ENCODE data around the gene CUEDC1.
"Not testable (repeated sequence)": the region's sequence is repeated elsewhere in the genome, so short reads cannot be mapped to it uniquely, and the experiment has no call there.

- not testable (repeated sequence) for TF ChIP-seq MED1 (CRISPR knock-in tag; IDR thresholded peaks at IDR 0.05; ENCODE audit: borderline replicate concordance); E2F5 (CRISPR knock-in tag; IDR thresholded peaks at IDR 0.05); BDP1 (IDR thresholded peaks at IDR 0.05; ENCODE audit: insufficient read depth, insufficient read length); CTCF (IDR thresholded peaks at IDR 0.05 in 2 of 3, conservative IDR thresholded peaks at IDR 0.05 in 1 of 3; ENCODE audit: insufficient read depth in 2 of 3, low read depth in 1 of 3, low read length in 3 of 3); RCOR1 (IDR thresholded peaks at IDR 0.05; ENCODE audit: borderline replicate concordance in 1 of 2, low read depth in 2 of 2, low read length in 2 of 2); POLR2AphosphoS5 (IDR thresholded peaks at IDR 0.05; ENCODE audit: control insufficient read depth, insufficient read depth, low read depth, low read length); CBX5 (IDR thresholded peaks at IDR 0.05; ENCODE audit: borderline replicate concordance, low read depth); E2F6 (IDR thresholded peaks at IDR 0.05; ENCODE audit: borderline replicate concordance in 1 of 2, extremely low read depth in 1 of 2, insufficient read depth in 1 of 2, insufficient read length in 1 of 2, low read depth in 1 of 2, low read length in 1 of 2, poor library complexity in 1 of 2, severe bottlenecking in 1 of 2); FOXA1 (IDR thresholded peaks at IDR 0.05; ENCODE audit: borderline replicate concordance); BHLHE40 (IDR thresholded peaks at IDR 0.05; ENCODE audit: low read length); ZNF384 (IDR thresholded peaks at IDR 0.05; ENCODE audit: low read depth, low read length); MXI1 (IDR thresholded peaks at IDR 0.05; ENCODE audit: low read depth, low read length)
Measured at GRCh38 chr17:57958391-57958790, 3.2 kb upstream of the CUEDC1 start.
